ENCODE data around the gene CCDC179. TPM values are rescaled to one million over a fixed set of nuclear protein-coding genes. Genes with fewer than 3 reads are reported as not detected.

CCDC179 gene
- total and polyA plus RNA-seq, 2 donors = 0.09 TPM; not detected in 1

GRCh38 chr11:22878039-22878438 is 17.8 kb upstream of the CCDC179 start:
- Histone ChIP-seq H3K4me3 (ENCODE audit: low read length in 2 of 2) (no peak overlapping the region), H3K27ac (ENCODE audit: low read depth in 1 of 2, low read length in 1 of 2) (no peak overlapping the region), H3K27me3 (ENCODE audit: control insufficient read depth in 2 of 2, insufficient read depth in 1 of 2, low read length in 1 of 2) (no peaks in the 10 kb centered on the region), H3K36me3 (ENCODE audit: control insufficient read depth in 2 of 2, insufficient read depth in 2 of 2, low read length in 1 of 2) (no peaks in the 10 kb centered on the region), H3K4me1 (ENCODE audit: control insufficient read depth in 2 of 2, insufficient read depth in 2 of 2, low read length in 2 of 2) (no peaks in the 10 kb centered on the region), H3K9me3 (ENCODE audit: control insufficient read depth in 2 of 2, insufficient read depth in 1 of 2, low read length in 1 of 2) (no peaks in the 10 kb centered on the region)
- no peak for DNase-seq (ENCODE audit: low read depth in 6 of 9, low spot score in 9 of 9)

- H3K27me3 ChIP-seq (ENCODE audit: control insufficient read depth in 2 of 2, insufficient read depth in 1 of 2, low read length in 1 of 2) = no peaks in the 10 kb centered on the region
- no peaks in the 10 kb centered on the region for H3K9me3 ChIP-seq (ENCODE audit: control insufficient read depth in 2 of 2, insufficient read depth in 1 of 2, low read length in 1 of 2)
- H3K36me3 ChIP-seq (ENCODE audit: control insufficient read depth in 2 of 2, insufficient read depth in 2 of 2, low read length in 1 of 2) = no peaks in the 10 kb centered on the region
- no peaks in the 10 kb centered on the region for H3K4me1 ChIP-seq (ENCODE audit: control insufficient read depth in 2 of 2, insufficient read depth in 2 of 2, low read length in 2 of 2)
- no peak overlapping the region for H3K27ac ChIP-seq (ENCODE audit: low read depth in 1 of 2, low read length in 1 of 2)
- WGBS = 11% methylated on average over 2 of the region's 2 CpGs
- DNase-seq (ENCODE audit: low read depth in 6 of 9, low spot score in 9 of 9) = peak; percentile 26 to 84 (median 72)
- H3K4me3 ChIP-seq (ENCODE audit: low read length in 2 of 2) = no peak overlapping the region
These were observed 15.7 kb upstream of the CCDC179 start for GRCh38 chr11:22875869-22876473.

GRCh38 chr11:22869325-22869724 is 9.1 kb upstream of the CCDC179 start:
- no peak overlapping the region for H3K27ac ChIP-seq (ENCODE audit: low read depth in 1 of 2, low read length in 1 of 2)
- H3K27me3 ChIP-seq (ENCODE audit: control insufficient read depth in 2 of 2, insufficient read depth in 1 of 2, low read length in 1 of 2) = no peaks in the 10 kb centered on the region
- no peak overlapping the region for H3K4me3 ChIP-seq (ENCODE audit: low read length in 2 of 2)
- no peaks in the 10 kb centered on the region for H3K4me1 ChIP-seq (ENCODE audit: control insufficient read depth in 2 of 2, insufficient read depth in 2 of 2, low read length in 2 of 2)
- WGBS = 93% methylated on average over 3 of the region's 3 CpGs
- no peak for DNase-seq (ENCODE audit: low read depth in 6 of 9, low spot score in 9 of 9)
- H3K36me3 ChIP-seq (ENCODE audit: control insufficient read depth in 2 of 2, insufficient read depth in 2 of 2, low read length in 1 of 2) = no peaks in the 10 kb centered on the region
- H3K9me3 ChIP-seq (ENCODE audit: control insufficient read depth in 2 of 2, insufficient read depth in 1 of 2, low read length in 1 of 2) = no peaks in the 10 kb centered on the region

- Histone ChIP-seq H3K4me1 (ENCODE audit: control insufficient read depth in 2 of 2, insufficient read depth in 2 of 2, low read length in 2 of 2) (no peaks in the 10 kb centered on the region), H3K27ac (ENCODE audit: low read depth in 1 of 2, low read length in 1 of 2) (no peak overlapping the region), H3K9me3 (ENCODE audit: control insufficient read depth in 2 of 2, insufficient read depth in 1 of 2, low read length in 1 of 2) (no peaks in the 10 kb centered on the region), H3K27me3 (ENCODE audit: control insufficient read depth in 2 of 2, insufficient read depth in 1 of 2, low read length in 1 of 2) (no peaks in the 10 kb centered on the region), H3K36me3 (ENCODE audit: control insufficient read depth in 2 of 2, insufficient read depth in 2 of 2, low read length in 1 of 2) (no peaks in the 10 kb centered on the region), H3K4me3 (ENCODE audit: low read length in 2 of 2) (no peak overlapping the region)
- WGBS = 85% methylated on average over 6 of the region's 6 CpGs
- DNase-seq (ENCODE audit: low read depth in 6 of 9, low spot score in 9 of 9) = no peak
These were observed 518 bp downstream of the CCDC179 start for GRCh38 chr11:22859756-22860155.

- no peak for DNase-seq (ENCODE audit: low read depth in 6 of 9, low spot score in 9 of 9)
- Histone ChIP-seq H3K4me3 (ENCODE audit: low read length in 2 of 2) (no peak overlapping the region), H3K27ac (ENCODE audit: low read depth in 1 of 2, low read length in 1 of 2) (no peak overlapping the region), H3K36me3 (ENCODE audit: control insufficient read depth in 2 of 2, insufficient read depth in 2 of 2, low read length in 1 of 2) (no peaks in the 10 kb centered on the region), H3K27me3 (ENCODE audit: control insufficient read depth in 2 of 2, insufficient read depth in 1 of 2, low read length in 1 of 2) (no peaks in the 10 kb centered on the region), H3K4me1 (ENCODE audit: control insufficient read depth in 2 of 2, insufficient read depth in 2 of 2, low read length in 2 of 2) (no peaks in the 10 kb centered on the region), H3K9me3 (ENCODE audit: control insufficient read depth in 2 of 2, insufficient read depth in 1 of 2, low read length in 1 of 2) (no peaks in the 10 kb centered on the region)
These were observed 8.8 kb downstream of the CCDC179 start for GRCh38 chr11:22851477-22851876.

- no peaks in the 10 kb centered on the region for H3K9me3 ChIP-seq (ENCODE audit: control insufficient read depth in 2 of 2, insufficient read depth in 1 of 2, low read length in 1 of 2)
- H3K36me3 ChIP-seq (ENCODE audit: control insufficient read depth in 2 of 2, insufficient read depth in 2 of 2, low read length in 1 of 2) = no peaks in the 10 kb centered on the region
- no peaks in the 10 kb centered on the region for H3K27me3 ChIP-seq (ENCODE audit: control insufficient read depth in 2 of 2, insufficient read depth in 1 of 2, low read length in 1 of 2)
- 97% methylated on average over 1 of the region's 1 CpG for WGBS
- H3K4me3 ChIP-seq (ENCODE audit: low read length in 2 of 2) = no peak overlapping the region
- DNase-seq (ENCODE audit: low read depth in 6 of 9, low spot score in 9 of 9) = no peak
- H3K27ac ChIP-seq (ENCODE audit: low read depth in 1 of 2, low read length in 1 of 2) = no peak overlapping the region
- H3K4me1 ChIP-seq (ENCODE audit: control insufficient read depth in 2 of 2, insufficient read depth in 2 of 2, low read length in 2 of 2) = no peaks in the 10 kb centered on the region
These were observed 13.5 kb downstream of the CCDC179 start for GRCh38 chr11:22846726-22847125.

GRCh38 chr11:22832315-22833015 is 27.8 kb downstream of the CCDC179 start:
- no peak for DNase-seq (ENCODE audit: low read depth in 6 of 9, low spot score in 9 of 9)
- no peak overlapping the region for H3K4me3 ChIP-seq (ENCODE audit: low read length in 2 of 2)
- no peaks in the 10 kb centered on the region for H3K27me3 ChIP-seq (ENCODE audit: control insufficient read depth in 2 of 2, insufficient read depth in 1 of 2, low read length in 1 of 2)
- H3K4me1 ChIP-seq (ENCODE audit: control insufficient read depth in 2 of 2, insufficient read depth in 2 of 2, low read length in 2 of 2) = peaks cover 3% of the 10 kb centered on the region in 2 donors
- H3K27ac ChIP-seq (ENCODE audit: low read depth in 1 of 2, low read length in 1 of 2) = no peak overlapping the region
- WGBS = 97% methylated on average over 3 of the region's 3 CpGs
- H3K36me3 ChIP-seq (ENCODE audit: control insufficient read depth in 2 of 2, insufficient read depth in 2 of 2, low read length in 1 of 2) = no peaks in the 10 kb centered on the region
- H3K9me3 ChIP-seq (ENCODE audit: control insufficient read depth in 2 of 2, insufficient read depth in 1 of 2, low read length in 1 of 2) = no peaks in the 10 kb centered on the region

- H3K27me3 ChIP-seq (ENCODE audit: control insufficient read depth in 2 of 2, insufficient read depth in 1 of 2, low read length in 1 of 2) = no peaks in the 10 kb centered on the region
- peaks cover 3% of the 10 kb centered on the region in 2 donors for H3K4me1 ChIP-seq (ENCODE audit: control insufficient read depth in 2 of 2, insufficient read depth in 2 of 2, low read length in 2 of 2)
- H3K27ac ChIP-seq (ENCODE audit: low read depth in 1 of 2, low read length in 1 of 2) = no peak overlapping the region
- no peaks in the 10 kb centered on the region for H3K36me3 ChIP-seq (ENCODE audit: control insufficient read depth in 2 of 2, insufficient read depth in 2 of 2, low read length in 1 of 2)
- peak overlapping the region; percentile 15 to 69 for H3K4me3 ChIP-seq (ENCODE audit: low read length in 2 of 2)
- DNase-seq (ENCODE audit: low read depth in 6 of 9, low spot score in 9 of 9) = no peak
- 17% methylated on average over 4 of the region's 4 CpGs for WGBS
- H3K9me3 ChIP-seq (ENCODE audit: control insufficient read depth in 2 of 2, insufficient read depth in 1 of 2, low read length in 1 of 2) = no peaks in the 10 kb centered on the region
These were observed 30.2 kb downstream of the CCDC179 start for GRCh38 chr11:22830082-22830414.

- no peaks in the 10 kb centered on the region for H3K9me3 ChIP-seq (ENCODE audit: control insufficient read depth in 2 of 2, insufficient read depth in 1 of 2, low read length in 1 of 2)
- H3K4me1 ChIP-seq (ENCODE audit: control insufficient read depth in 2 of 2, insufficient read depth in 2 of 2, low read length in 2 of 2) = peaks cover 3% of the 10 kb centered on the region in 2 donors
- WGBS = under 1% methylated on average over 79 of the region's 79 CpGs
- H3K4me3 ChIP-seq (ENCODE audit: low read length in 2 of 2) = peak within 1 kb of the TSS; percentile 69 to 89
- no peaks in the 10 kb centered on the region for H3K36me3 ChIP-seq (ENCODE audit: control insufficient read depth in 2 of 2, insufficient read depth in 2 of 2, low read length in 1 of 2)
- H3K27ac ChIP-seq (ENCODE audit: low read depth in 1 of 2, low read length in 1 of 2) = peak within 1 kb of the TSS; percentile 81 to 82
- H3K27me3 ChIP-seq (ENCODE audit: control insufficient read depth in 2 of 2, insufficient read depth in 1 of 2, low read length in 1 of 2) = no peaks in the 10 kb centered on the region
- DNase-seq (ENCODE audit: low read depth in 6 of 9, low spot score in 9 of 9) = peak; percentile 70 to 94 (median 86)
These were observed 30.8 kb downstream of the CCDC179 start, which contains the start of gene SVIP for GRCh38 chr11:22829231-22830081. TSS of gene SVIP (minus strand) at chr11:22829801. CDS start at chr11:22829748, 53 bp downstream.
